ENCODE measurements around the gene GARIN5A.

GARIN5A gene

DNA sequence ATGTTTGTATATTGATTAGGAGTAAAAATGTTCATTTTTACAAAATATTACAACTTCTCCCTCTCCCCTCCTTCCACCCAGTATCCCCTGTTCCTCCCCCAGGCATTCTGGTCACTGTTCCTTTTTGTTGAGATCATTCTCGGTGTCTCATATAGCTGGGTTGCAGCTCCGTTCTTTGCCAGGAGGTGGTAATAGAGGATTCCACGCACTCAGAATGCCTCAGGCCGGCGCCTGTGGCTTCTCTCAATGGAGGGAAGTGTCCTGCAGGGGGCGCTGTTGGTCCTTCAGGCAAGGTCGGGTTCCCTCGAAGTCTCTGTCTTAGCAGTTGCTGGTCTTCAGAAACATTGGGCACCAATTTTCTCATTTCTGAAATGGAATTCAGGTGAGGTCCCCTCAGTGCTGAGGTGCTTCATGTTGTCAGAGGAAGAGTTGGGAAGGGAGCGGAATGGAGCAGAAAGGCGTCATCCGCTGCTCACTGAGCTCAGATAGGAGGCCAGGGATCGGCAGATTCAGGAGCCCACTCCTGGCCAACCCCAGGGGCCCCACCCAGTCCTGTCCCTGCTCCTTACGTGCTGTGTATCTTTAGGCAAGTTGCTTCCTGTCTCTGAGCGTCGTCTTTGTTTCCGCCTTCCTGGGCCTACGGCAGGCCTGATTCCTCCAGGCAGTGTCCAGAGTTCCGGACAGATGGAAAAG lies 10.3 kb upstream of the GARIN5A start:
- peaks cover 7 to 12% of the 10 kb centered on the region in 2 donors for H3K27me3 Mint-ChIP-seq
- peaks cover 35 to 44% of the 10 kb centered on the region in 2 donors for H3K4me1 Mint-ChIP-seq
- H3K36me3 Mint-ChIP-seq, result peaks cover 49 to 61% of the 10 kb centered on the region in 2 donors
- ATAC-seq (replicated peaks), result peak; percentile 62 to 67
- DNase-seq, result peak; percentile 39
- H3K27ac Mint-ChIP-seq, result peak overlapping the region; percentile 20
- H3K4me3 Mint-ChIP-seq, result no peak overlapping the region
- H3K9me3 Mint-ChIP-seq, result peaks cover 0 to 1% of the 10 kb centered on the region in 2 donors

GRCh38 chr19:50485284-50485955 lies 8.8 kb upstream of the GARIN5A start:
- H3K36me3 Mint-ChIP-seq, result peaks cover 53 to 65% of the 10 kb centered on the region in 2 donors

DNA sequence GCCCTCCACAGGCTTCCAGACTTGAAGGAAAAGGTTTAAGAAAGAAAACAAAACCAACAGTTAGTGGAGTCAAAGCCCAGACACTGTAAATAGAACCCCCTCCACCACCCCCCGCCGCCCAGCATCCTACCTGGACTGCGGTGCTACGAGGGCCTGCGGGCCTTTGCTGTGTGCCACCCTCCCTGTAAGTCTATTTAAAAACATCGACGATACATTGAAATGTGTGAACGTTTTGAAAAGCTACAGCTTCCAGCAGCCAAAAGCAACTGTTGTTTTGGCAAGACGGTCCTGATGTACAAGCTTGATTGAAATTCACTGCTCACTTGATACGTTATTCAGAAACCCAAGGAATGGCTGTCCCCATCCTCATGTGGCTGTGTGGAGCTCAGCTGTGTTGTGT lies 6.3 kb upstream of the GARIN5A start:
- ATAC-seq (replicated peaks) (no peak), DNase-seq (no peak)
- H3K36me3 Mint-ChIP-seq, result peaks cover 48 to 62% of the 10 kb centered on the region in 2 donors
- H3K4me3 Mint-ChIP-seq, result no peak overlapping the region
- peaks cover 0 to 1% of the 10 kb centered on the region in 2 donors for H3K9me3 Mint-ChIP-seq
- H3K27me3 Mint-ChIP-seq, result peaks cover 0 to 4% of the 10 kb centered on the region in 2 donors
- H3K4me1 Mint-ChIP-seq, result peaks cover 16 to 40% of the 10 kb centered on the region in 2 donors
- H3K27ac Mint-ChIP-seq, result no peak overlapping the region

More at GRCh38 chr19:50485284-50485955, 8.8 kb upstream of the GARIN5A start:
- Mint-ChIP-seq H3K4me3 (no peak overlapping the region), H3K27me3 (peaks cover 0 to 4% of the 10 kb centered on the region in 2 donors), H3K4me1 (peaks cover 24 to 35% of the 10 kb centered on the region in 2 donors), H3K9me3 (peaks cover 0 to 1% of the 10 kb centered on the region in 2 donors), H3K27ac (peak overlapping the region; percentile 56)
- ATAC-seq (replicated peaks), result no peak
- DNase-seq, result no peak

- Mint-ChIP-seq H3K36me3 (peaks cover 52 to 63% of the 10 kb centered on the region in 2 donors), H3K27me3 (no peaks in the 10 kb centered on the region)
Measured at GRCh38 chr19:50482271-50482855, 5.7 kb upstream of the GARIN5A start.

GRCh38 chr19:50481351-50482149 lies 4.9 kb upstream of the GARIN5A start:
- DNase-seq (no peak), ATAC-seq (replicated peaks) (no peak)
- Mint-ChIP-seq H3K27me3 (no peaks in the 10 kb centered on the region), H3K27ac (no peak overlapping the region), H3K4me1 (peaks cover 19 to 39% of the 10 kb centered on the region in 2 donors), H3K4me3 (no peak overlapping the region), H3K36me3 (peaks cover 48 to 60% of the 10 kb centered on the region in 2 donors), H3K9me3 (no peaks in the 10 kb centered on the region)

More at GRCh38 chr19:50482271-50482855, 5.7 kb upstream of the GARIN5A start:
- no peak for ATAC-seq (replicated peaks)
- peaks cover 17 to 40% of the 10 kb centered on the region in 2 donors for H3K4me1 Mint-ChIP-seq
- no peak overlapping the region for H3K27ac Mint-ChIP-seq
- peaks cover 0 to 1% of the 10 kb centered on the region in 2 donors for H3K9me3 Mint-ChIP-seq
- DNase-seq, result no peak
- no peak overlapping the region for H3K4me3 Mint-ChIP-seq

- Mint-ChIP-seq H3K27me3 (no peaks in the 10 kb centered on the region), H3K27ac (peak overlapping the region; percentile 68), H3K9me3 (peaks cover 0 to 3% of the 10 kb centered on the region in 2 donors), H3K4me3 (no peak overlapping the region), H3K4me1 (peaks cover 23 to 46% of the 10 kb centered on the region in 2 donors), H3K36me3 (peaks cover 44 to 60% of the 10 kb centered on the region in 2 donors)
- ATAC-seq (replicated peaks) (no peak), DNase-seq (no peak)
Measured at GRCh38 chr19:50480281-50481111, 3.8 kb upstream of the GARIN5A start.

DNA sequence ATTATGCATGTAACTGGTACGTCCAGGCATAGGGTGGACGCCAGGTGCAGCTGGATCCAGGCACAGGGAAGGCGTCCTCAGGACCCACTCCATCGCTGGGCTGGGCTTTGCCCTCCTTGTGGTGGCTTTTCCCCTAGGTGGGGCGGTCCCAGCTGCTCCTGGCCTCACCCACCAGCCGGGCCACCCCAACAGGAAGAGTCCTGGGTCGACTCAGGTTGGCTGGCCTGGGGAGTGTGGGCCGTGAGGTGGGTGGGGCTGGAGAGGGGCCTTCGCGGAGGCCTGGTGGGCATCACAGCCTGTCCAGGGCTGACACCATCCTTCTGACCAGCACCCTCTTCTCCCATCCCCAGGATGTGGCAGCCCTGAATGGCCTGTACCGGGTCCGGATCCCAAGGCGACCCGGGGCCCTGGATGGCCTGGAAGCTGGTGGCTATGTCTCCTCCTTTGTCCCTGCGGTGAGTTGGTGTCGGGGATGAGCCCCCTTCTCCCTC lies 3.2 kb upstream of the GARIN5A start:
- Mint-ChIP-seq H3K27me3 (no peaks in the 10 kb centered on the region), H3K36me3 (peaks cover 37 to 53% of the 10 kb centered on the region in 2 donors), H3K9me3 (peaks cover 0 to 4% of the 10 kb centered on the region in 2 donors), H3K4me3 (no peak overlapping the region), H3K4me1 (peaks cover 28 to 46% of the 10 kb centered on the region in 2 donors), H3K27ac (no peak overlapping the region)
- no peak for DNase-seq
- no peak for ATAC-seq (replicated peaks)

DNA sequence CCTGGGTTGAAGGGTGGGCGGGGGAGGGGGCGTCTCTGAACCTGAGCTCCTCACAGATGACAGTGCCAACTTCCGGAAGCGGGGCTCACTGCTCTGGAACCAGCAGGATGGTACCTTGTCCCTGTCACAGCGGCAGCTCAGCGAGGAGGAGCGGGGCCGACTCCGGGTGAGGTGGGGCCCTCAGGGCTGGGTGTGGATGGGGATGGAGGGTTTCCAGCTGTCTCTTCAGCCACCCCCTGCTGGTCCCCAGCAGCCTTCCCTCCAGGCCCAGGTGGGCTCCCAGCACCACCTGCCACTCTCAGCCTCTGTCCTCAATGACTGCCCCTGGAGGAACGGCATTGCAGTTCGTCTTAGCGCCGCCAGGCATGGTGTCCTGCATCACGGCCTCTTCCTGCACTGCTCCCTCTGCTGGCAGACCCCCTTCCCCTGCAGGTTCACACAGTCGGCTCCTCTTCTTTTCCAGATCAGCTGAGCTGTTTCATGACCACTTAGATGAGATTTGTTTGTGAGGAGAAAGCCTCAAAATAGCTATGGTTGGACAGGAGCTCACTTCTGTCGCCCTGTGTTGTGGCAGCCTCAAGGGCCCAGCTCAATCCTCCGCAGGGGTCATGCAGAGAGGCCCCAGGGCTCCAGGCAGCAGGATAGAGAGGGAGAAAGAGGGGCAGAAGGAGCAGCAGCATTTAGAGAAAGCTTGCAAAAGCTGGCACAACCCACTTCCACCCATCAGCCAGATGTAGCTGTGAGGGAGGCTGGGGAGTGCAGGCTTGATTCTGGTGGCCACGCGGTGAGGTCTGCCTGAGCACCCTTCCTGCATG lies 2.5 kb upstream of the GARIN5A start:
- H3K27me3 Mint-ChIP-seq, result no peaks in the 10 kb centered on the region
- H3K27ac Mint-ChIP-seq, result no peak overlapping the region
- H3K4me3 Mint-ChIP-seq, result no peak overlapping the region
- peaks cover 34 to 53% of the 10 kb centered on the region in 2 donors for H3K36me3 Mint-ChIP-seq
- peaks cover 0 to 4% of the 10 kb centered on the region in 2 donors for H3K9me3 Mint-ChIP-seq
- ATAC-seq (replicated peaks), result no peak
- no peak for DNase-seq
- peaks cover 28 to 46% of the 10 kb centered on the region in 2 donors for H3K4me1 Mint-ChIP-seq

DNA sequence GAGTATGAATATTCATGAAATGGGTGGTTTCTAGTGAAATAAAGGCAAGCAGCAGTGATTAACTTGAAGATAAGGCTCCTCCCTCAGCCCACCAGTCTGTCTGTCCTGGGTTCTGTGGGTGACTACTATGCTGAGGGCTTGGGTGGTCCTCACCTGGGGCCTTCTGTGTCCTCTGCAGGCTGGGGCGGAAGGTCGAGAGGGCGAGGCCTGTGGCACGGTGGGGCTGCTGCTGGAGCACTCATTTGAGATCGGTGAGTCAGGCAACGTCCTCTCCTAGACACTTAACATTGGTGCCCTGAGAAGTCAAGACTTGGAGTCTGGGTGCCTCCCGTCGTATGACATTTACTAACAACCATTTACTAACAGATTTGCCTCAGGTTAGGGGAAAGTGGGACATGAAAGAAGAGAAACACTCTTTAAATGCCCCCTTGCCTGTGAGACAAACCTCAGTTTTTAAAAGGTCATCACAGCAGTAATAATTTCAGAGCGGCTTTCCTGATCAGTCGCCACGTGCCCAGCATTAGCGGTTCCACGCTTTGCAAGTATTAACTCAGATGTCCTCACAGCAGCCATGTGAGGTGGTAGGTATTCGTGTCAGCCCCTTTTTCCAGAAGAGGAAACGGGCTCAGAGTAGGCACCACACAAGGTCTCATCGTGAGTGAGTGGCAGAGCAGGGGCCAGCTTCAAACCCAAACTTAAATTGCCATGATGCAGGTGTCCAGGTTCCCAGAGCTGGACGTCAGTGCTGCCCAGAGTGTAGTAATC lies 1.3 kb upstream of the GARIN5A start:
- Mint-ChIP-seq H3K4me1 (peaks cover 28 to 46% of the 10 kb centered on the region in 2 donors), H3K27ac (peak overlapping the region; percentile 63), H3K9me3 (peaks cover 0 to 4% of the 10 kb centered on the region in 2 donors), H3K4me3 (peak overlapping the region; percentile 99 to 100), H3K27me3 (no peaks in the 10 kb centered on the region), H3K36me3 (peaks cover 30 to 46% of the 10 kb centered on the region in 2 donors)
- ATAC-seq (replicated peaks) (no peak), DNase-seq (no peak)

- H3K27me3 Mint-ChIP-seq, result no peaks in the 10 kb centered on the region
- peak overlapping the region; percentile 98 for H3K27ac Mint-ChIP-seq
- H3K4me1 Mint-ChIP-seq, result peaks cover 30 to 46% of the 10 kb centered on the region in 2 donors
- H3K9me3 Mint-ChIP-seq, result peaks cover 0 to 4% of the 10 kb centered on the region in 2 donors
- DNase-seq (no peak), ATAC-seq (replicated peaks) (no peak)
- peak overlapping the region; percentile 99 to 100 for H3K4me3 Mint-ChIP-seq
- H3K36me3 Mint-ChIP-seq, result peaks cover 25 to 38% of the 10 kb centered on the region in 2 donors
Measured at GRCh38 chr19:50476907-50477238, 225 bp upstream of the GARIN5A start.

DNA sequence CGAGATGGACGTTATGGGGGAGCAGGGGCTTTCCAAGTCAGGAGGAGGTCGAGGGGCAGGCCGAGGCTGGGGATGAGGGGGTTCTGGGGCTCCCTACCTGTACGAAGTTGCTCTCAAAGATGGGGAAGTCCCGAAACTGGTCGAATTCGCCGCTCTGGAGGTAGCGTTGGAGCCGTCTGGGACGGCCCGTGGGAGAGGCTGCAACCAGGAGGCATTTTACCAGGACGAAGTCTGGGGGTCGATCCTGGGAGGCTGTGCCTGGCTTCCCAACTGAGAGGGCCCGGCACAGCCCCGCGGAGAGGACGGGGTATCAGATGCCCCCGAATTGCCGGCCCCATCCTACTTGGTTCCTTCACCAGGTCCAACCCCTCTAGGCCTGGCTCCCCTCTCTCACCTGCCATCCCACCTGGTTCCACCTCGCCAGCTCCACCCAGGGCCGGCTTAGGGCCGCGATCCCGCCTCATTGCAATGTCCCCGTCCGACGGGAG lies 868 bp downstream of the GARIN5A start:
- Mint-ChIP-seq H3K27me3 (no peaks in the 10 kb centered on the region), H3K4me3 (peak overlapping the region; percentile 99 to 100), H3K4me1 (peaks cover 27 to 40% of the 10 kb centered on the region in 2 donors), H3K36me3 (peaks cover 19 to 32% of the 10 kb centered on the region in 2 donors), H3K9me3 (peaks cover 0 to 4% of the 10 kb centered on the region in 2 donors), H3K27ac (peak overlapping the region; percentile 98)
- no peak for DNase-seq
- ATAC-seq (replicated peaks), result peak in 1 of 2 donors; percentile 8

DNA sequence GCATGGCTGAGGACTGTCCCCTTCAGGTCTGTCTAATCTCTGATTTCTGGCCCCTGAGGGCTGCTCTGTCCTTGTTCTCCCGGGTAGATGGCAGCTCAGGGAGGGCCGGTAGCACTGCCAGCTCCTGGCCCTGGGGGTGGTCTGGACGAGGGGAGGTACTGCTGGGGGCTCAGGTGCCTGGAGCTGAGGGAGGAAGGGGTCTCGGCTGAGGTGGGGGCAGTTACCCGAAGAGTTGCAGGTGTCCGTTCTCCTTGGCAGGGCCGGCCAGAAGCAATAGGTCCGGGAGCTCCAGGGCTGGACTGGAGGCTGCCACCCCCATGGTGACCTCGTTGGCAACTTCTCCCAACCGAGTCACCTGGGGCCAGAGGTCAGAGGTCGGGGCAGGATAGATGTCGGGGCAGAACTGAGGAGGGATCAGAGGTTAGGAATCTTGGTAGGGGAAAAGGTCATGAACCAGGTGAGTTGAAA lies 1.5 kb downstream of the GARIN5A start:
- Mint-ChIP-seq H3K4me1 (peaks cover 27 to 40% of the 10 kb centered on the region in 2 donors), H3K27ac (peak overlapping the region; percentile 98), H3K36me3 (peaks cover 18 to 29% of the 10 kb centered on the region in 2 donors), H3K4me3 (peak overlapping the region; percentile 62 to 100), H3K27me3 (no peaks in the 10 kb centered on the region), H3K9me3 (peaks cover 0 to 4% of the 10 kb centered on the region in 2 donors)
- DNase-seq (no peak), ATAC-seq (replicated peaks) (no peak)

All from stimulated activated naive B cell treated with anti-CD40 and anti-IgM and Interleukin-4, amounts not matched to agents 10 μg/mL and 1 μg/mL and 100 μg/mL, for 72 hours (primary cell).